Endothelial cell of umbilical vein (primary cell): ENCODE measurements around the gene G0S2. TPM values are rescaled to one million over a fixed set of nuclear protein-coding genes. Genes with fewer than 3 reads are reported as not detected.
A peak's percentile ranks its signal among the peaks of the same experiment; 100 is the strongest.

Experiments used
- BruUV-seq: library from RNA; stranded (reverse); fragments of 400-500 nt; replicated peaks from 2 replicates; lab custom pipeline; 2021; lab: Mats Ljungman, UMichigan
- CTCF ChIA-PET: fragments of 300-600, 350-600 bp; sonication (Branson Sonifier 250); formaldehyde crosslinking; loops from one replicate; lab custom pipeline; 2021; ENCODE audit warnings: antibody characterized with exemption, inconsistent platforms; lab: Charles Lee
- POLR2A ChIA-PET: fragments of 300-600, 350-600 bp; sonication (Branson Sonifier 250); formaldehyde crosslinking; loops from one replicate; lab custom pipeline; 2021; ENCODE audit warnings: antibody characterized with exemption, inconsistent platforms; lab: Charles Lee
- DNase-seq: peaks from one replicate; pipeline ENCODE4 v3.0.0-alpha.2; 2011; ENCODE audit warnings: low read depth, low spot score
- FAIRE-seq: peaks from 2 replicates; lab custom pipeline; 2011; peaks lifted over from hg19 to GRCh38; lab: Jason Lieb, UNC
- H2AFZ ChIP-seq: 2 replicates; pipeline ENCODE4 v1.6.0; 2012; ENCODE audit warnings: low read depth, low read length, control low read depth, inconsistent platforms
- H3K27ac ChIP-seq: 2 replicates; pipeline ENCODE4 v1.5.1; 2011; ENCODE audit warnings: low read depth, mild to moderate bottlenecking, control low read depth, low read length, moderate library complexity; ENCODE audit not compliant: insufficient read depth
- H3K27me3 ChIP-seq, 2 experiments: 2 replicates each; pipeline versions ENCODE4 v1.6.0 to v1.6.1; 2011; ENCODE audit warnings: low read length in 2 of 2, mixed read lengths in 1 of 2; ENCODE audit not compliant: control insufficient read depth in 2 of 2, insufficient read depth in 2 of 2
- H3K36me3 ChIP-seq, 2 experiments: 2 replicates in 1 of 2; 3 replicates in 1 of 2; pipeline ENCODE4 v1.5.1; 2011; ENCODE audit warnings: low read length in 2 of 2, mild to moderate bottlenecking in 1 of 2, moderate library complexity in 1 of 2; ENCODE audit not compliant: control insufficient read depth in 2 of 2, insufficient read depth in 2 of 2; ENCODE audit errors: extremely low read depth in 1 of 2
- H3K4me1 ChIP-seq: 3 replicates; pipeline ENCODE4 v1.5.1; 2011; ENCODE audit warnings: mild to moderate bottlenecking, low read length; ENCODE audit not compliant: control insufficient read depth, insufficient read depth; ENCODE audit errors: extremely low read depth
- H3K4me2 ChIP-seq: 2 replicates; pipeline ENCODE4 v1.6.1; 2011; ENCODE audit warnings: low read length, control low read depth, mixed read lengths; ENCODE audit not compliant: insufficient read depth
- H3K4me3 ChIP-seq, 3 experiments: fragments of 200-600 bp in 1 of 3; sonication (generic), shearing (Covaris generic) in 1 of 3; replicated peaks in 1 of 3; 2 replicates each; pipeline ENCODE4 v1.5.1; 2011 to 2016; ENCODE audit warnings: control low read depth in 3 of 3, low read length in 3 of 3, mild to moderate bottlenecking in 2 of 3, inconsistent platforms in 1 of 3, low read depth in 1 of 3, moderate library complexity in 1 of 3; ENCODE audit not compliant: insufficient read depth in 1 of 3
- H3K79me2 ChIP-seq: 2 replicates; pipeline ENCODE4 v1.6.0; 2012; ENCODE audit warnings: low read length, inconsistent platforms; ENCODE audit not compliant: control insufficient read depth, insufficient read depth
- H3K9ac ChIP-seq: replicated peaks from 2 replicates; pipeline ENCODE3; 2011; ENCODE audit warnings: low read length, control low read depth; ENCODE audit not compliant: insufficient read depth; ENCODE audit errors: extremely low read depth
- H3K9me1 ChIP-seq: replicated peaks from 3 replicates; pipeline ENCODE4 v1.6.0; 2011; ENCODE audit warnings: mild to moderate bottlenecking, low read length; ENCODE audit not compliant: control insufficient read depth, insufficient read depth; ENCODE audit errors: extremely low read depth
- H3K9me3 ChIP-seq: replicated peaks from 2 replicates; pipeline ENCODE4 v1.5.1; 2012; ENCODE audit warnings: low read length, inconsistent platforms; ENCODE audit not compliant: control insufficient read depth, insufficient read depth
- H4K20me1 ChIP-seq: replicated peaks from 2 replicates; pipeline ENCODE3; 2011; ENCODE audit warnings: mild to moderate bottlenecking, low read length; ENCODE audit not compliant: control insufficient read depth, insufficient read depth; ENCODE audit errors: extremely low read depth
- JUN ChIP-seq: IDR thresholded peaks from 2 replicates; pipeline ENCODE4 v1.6.1; 2011; ENCODE audit warnings: borderline replicate concordance, low read depth; ENCODE audit not compliant: insufficient read length, insufficient read depth
- MYC ChIP-seq: IDR thresholded peaks from one replicate; pipeline ENCODE4 v1.6.1; 2011; ENCODE audit warnings: mild to moderate bottlenecking, low read depth, low read length
- POLR2A ChIP-seq: IDR thresholded peaks from 2 replicates; pipeline ENCODE4 v1.6.1; 2012; ENCODE audit warnings: low read depth, mild to moderate bottlenecking, control low read depth, low read length
- POLR2AphosphoS5 ChIP-seq: IDR thresholded peaks from 2 replicates; pipeline ENCODE4 v1.6.1; 2012; ENCODE audit warnings: low read depth, mild to moderate bottlenecking, control low read depth, low read length, moderate library complexity; ENCODE audit not compliant: insufficient read depth
- dilution Hi-C: fragments of 300-500 bp; cut with MboI; formaldehyde crosslinking; loops from one replicate; pipeline ENCODE4 v1.15.0; 2019; ENCODE audit warnings: low sequenced_read_pairs; ENCODE audit not compliant: extremely low pct_ligation_motif_present
- intact Hi-C: fragments of 100-400 bp; cut with micrococcal nuclease; formaldehyde crosslinking; loops from one replicate; pipeline ENCODE4 v1.10.0; 2022
- polyA plus RNA-seq, 4 experiments: library from polyadenylated mRNA; depleted of rRNA in 3 of 4; stranded (reverse) in 3 of 4; unstranded in 1 of 4; fragments of >200 nt; gene quantifications; 2 replicates each; pipeline versions ENCODE4 v1.2.1 to v1.2.3, GENCODE V29; 2011 to 2012; ENCODE audit warnings: missing spikeins in 1 of 4
- total RNA-seq: library from RNA; stranded (reverse); gene quantifications from 2 replicates; pipeline ENCODE4 v1.2.3, GENCODE V29; 2021
- TF ChIP-seq, protein P1 (sequence below): IDR thresholded peaks from 2 replicates; pipeline ENCODE4 v1.6.1; 2011; ENCODE audit not compliant: insufficient read depth, insufficient read length
- TF ChIP-seq, protein P2 (sequence below), 2 donors: IDR thresholded peaks; 1 replicate in 1 of 2; 2 replicates in 1 of 2; pipeline ENCODE4 v1.5.1; 2011; ENCODE audit warnings: low read length in 2 of 2, mild to moderate bottlenecking in 2 of 2, moderate library complexity in 2 of 2, control low read depth in 1 of 2, inconsistent platforms in 1 of 2, low read depth in 1 of 2; ENCODE audit not compliant: insufficient read depth in 1 of 2; ENCODE audit errors: extremely low read depth in 1 of 2

The G0S2 gene
- total and polyA plus RNA-seq, 2 donors (not counting 3 experiments of a cell fraction or from before 2014, with no cell fraction given): 0.91 to 1.9 TPM

DNA sequence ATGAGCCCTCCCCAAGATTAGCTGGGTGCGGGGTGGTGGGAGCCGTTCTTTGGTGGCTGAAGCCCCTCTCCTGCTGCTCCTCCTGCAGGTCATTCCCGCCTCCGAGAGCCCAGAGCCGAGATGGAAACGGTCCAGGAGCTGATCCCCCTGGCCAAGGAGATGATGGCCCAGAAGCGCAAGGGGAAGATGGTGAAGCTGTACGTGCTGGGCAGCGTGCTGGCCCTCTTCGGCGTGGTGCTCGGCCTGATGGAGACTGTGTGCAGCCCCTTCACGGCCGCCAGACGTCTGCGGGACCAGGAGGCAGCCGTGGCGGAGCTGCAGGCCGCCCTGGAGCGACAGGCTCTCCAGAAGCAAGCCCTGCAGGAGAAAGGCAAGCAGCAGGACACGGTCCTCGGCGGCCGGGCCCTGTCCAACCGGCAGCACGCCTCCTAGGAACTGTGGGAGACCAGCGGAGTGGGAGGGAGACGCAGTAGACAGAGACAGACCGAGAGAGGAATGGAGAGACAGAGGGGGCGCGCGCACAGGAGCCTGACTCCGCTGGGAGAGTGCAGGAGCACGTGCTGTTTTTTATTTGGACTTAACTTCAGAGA is 448 bp downstream of the G0S2 start:
- dilution Hi-C loops (loop anchor here (25.0 kb wide), 1 partner anchor 88 kb away; the partner anchor contains the start of gene CAMK1G), intact Hi-C loops (no loop called here)
- Histone ChIP-seq H3K4me2 (peak overlapping the region; percentile 47), H3K4me1 (peaks cover 6% of the 10 kb centered on the region), H3K36me3 (no peaks in the 10 kb centered on the region), H3K27ac (no peak overlapping the region), H4K20me1 (no peaks in the 10 kb centered on the region), H3K27me3 (peaks cover 37 to 70% of the 10 kb centered on the region in 2 experiments), H2AFZ (peak overlapping the region; percentile 70), H3K4me3 (peak overlapping the region in 1 of 3 experiments; percentile 28), H3K9ac (no peak overlapping the region), H3K9me1 (no peaks in the 10 kb centered on the region), H3K9me3 (no peaks in the 10 kb centered on the region), H3K79me2 (no peaks in the 10 kb centered on the region)
- FAIRE-seq: peak; percentile 8
- peak; percentile 41 for DNase-seq
- TF ChIP-seq, protein P1, sequence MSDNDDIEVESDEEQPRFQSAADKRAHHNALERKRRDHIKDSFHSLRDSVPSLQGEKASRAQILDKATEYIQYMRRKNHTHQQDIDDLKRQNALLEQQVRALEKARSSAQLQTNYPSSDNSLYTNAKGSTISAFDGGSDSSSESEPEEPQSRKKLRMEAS: no peak
- no peak for TF ChIP-seq POLR2A
- ChIA-PET POLR2A (interaction anchor here (0.6 to 1.7 kb wide), 2 partner anchors 23 to 40 kb away, joined by 3 to 4 read pairs; no protein-coding TSS in a partner anchor), CTCF (interaction anchor here (0.9 to 3.4 kb wide), 12 partner anchors 15 to 220 kb away, joined by 3 to 14 read pairs (median 4); no protein-coding TSS in a partner anchor)
- no TSS peak for BruUV-seq

DNA sequence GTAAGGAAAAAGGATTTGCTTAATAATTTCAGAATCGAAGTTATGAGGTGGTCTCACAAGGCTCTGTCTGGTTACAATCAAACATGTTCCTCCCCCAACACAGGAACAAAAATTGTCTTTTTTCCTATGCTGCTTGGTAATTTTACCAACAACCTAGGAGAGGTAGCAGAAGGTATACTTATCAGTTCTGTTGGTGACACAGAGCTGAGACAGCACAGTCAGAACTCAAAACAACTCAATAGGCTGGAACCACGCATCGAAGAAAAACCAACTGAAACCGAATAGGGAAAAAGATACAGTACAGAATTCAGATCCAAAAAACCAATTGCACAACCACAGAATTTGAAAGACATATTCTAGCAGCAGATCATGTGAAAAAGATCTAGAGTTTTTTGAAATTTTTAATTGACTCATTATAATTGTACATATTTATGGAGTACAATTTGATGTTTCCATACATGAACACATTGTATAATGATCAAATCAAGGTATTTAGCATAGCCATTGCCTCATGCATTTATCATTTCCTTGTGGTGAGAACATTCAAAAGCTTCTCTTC is 3.8 kb downstream of the G0S2 start:
- Histone ChIP-seq H3K9me1 (no peaks in the 10 kb centered on the region), H3K4me2 (no peak overlapping the region), H3K27ac (no peak overlapping the region), H4K20me1 (no peaks in the 10 kb centered on the region), H3K79me2 (no peaks in the 10 kb centered on the region), H3K4me1 (peaks cover 3% of the 10 kb centered on the region), H3K9ac (no peak overlapping the region), H2AFZ (no peak overlapping the region), H3K9me3 (no peaks in the 10 kb centered on the region), H3K27me3 (peaks cover 38 to 67% of the 10 kb centered on the region in 2 experiments), H3K36me3 (no peaks in the 10 kb centered on the region), H3K4me3 (no peak overlapping the region)
- DNase-seq (no peak), FAIRE-seq (no peak)
- no TSS peak for BruUV-seq
- CTCF ChIA-PET: interaction anchor here (1.1 kb wide), 1 partner anchor 11 kb away, joined by 3 read pairs; no protein-coding TSS in a partner anchor
- TF ChIP-seq MYC: no peak
- TF ChIP-seq, protein P1: no peak
- TF ChIP-seq POLR2AphosphoS5: no peak
- TF ChIP-seq, protein P2, sequence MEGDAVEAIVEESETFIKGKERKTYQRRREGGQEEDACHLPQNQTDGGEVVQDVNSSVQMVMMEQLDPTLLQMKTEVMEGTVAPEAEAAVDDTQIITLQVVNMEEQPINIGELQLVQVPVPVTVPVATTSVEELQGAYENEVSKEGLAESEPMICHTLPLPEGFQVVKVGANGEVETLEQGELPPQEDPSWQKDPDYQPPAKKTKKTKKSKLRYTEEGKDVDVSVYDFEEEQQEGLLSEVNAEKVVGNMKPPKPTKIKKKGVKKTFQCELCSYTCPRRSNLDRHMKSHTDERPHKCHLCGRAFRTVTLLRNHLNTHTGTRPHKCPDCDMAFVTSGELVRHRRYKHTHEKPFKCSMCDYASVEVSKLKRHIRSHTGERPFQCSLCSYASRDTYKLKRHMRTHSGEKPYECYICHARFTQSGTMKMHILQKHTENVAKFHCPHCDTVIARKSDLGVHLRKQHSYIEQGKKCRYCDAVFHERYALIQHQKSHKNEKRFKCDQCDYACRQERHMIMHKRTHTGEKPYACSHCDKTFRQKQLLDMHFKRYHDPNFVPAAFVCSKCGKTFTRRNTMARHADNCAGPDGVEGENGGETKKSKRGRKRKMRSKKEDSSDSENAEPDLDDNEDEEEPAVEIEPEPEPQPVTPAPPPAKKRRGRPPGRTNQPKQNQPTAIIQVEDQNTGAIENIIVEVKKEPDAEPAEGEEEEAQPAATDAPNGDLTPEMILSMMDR (IDR thresholded peaks at IDR 0.05; ENCODE audit: extremely low read depth in 1 of 2, insufficient read depth in 1 of 2, low read depth in 1 of 2, low read length in 2 of 2): no peak
- no peak for TF ChIP-seq JUN
- TF ChIP-seq POLR2A: no peak
- intact Hi-C loops (no loop called here), dilution Hi-C loops (loop anchor here (25.0 kb wide), 1 partner anchor 92 kb away; the partner anchor contains the start of gene CAMK1G)
- POLR2A ChIA-PET: no interaction called here
